IMR-90 (cell line): ENCODE measurements around the gene CD68. TPM values are rescaled to one million over a fixed set of nuclear protein-coding genes. Genes with fewer than 3 reads are reported as not detected.

Experiments used
- ATAC-seq: fragments of 200-7000 bp; cut with Tn5 transposase; 2 replicates; pipeline ENCODE4 v1.9.1; 2020; ENCODE audit warnings: low read depth, mild to moderate bottlenecking, moderate library complexity
- BruUV-seq: library from RNA; stranded (reverse); fragments of 400-500 nt; replicated peaks from 2 replicates; lab custom pipeline; 2021; lab: Mats Ljungman, UMichigan
- CTCF ChIA-PET: fragments of 300-600 bp; formaldehyde crosslinking; extraction: SDS; loops from one replicate; lab custom pipeline; 2021; ENCODE audit warnings: antibody characterized with exemption; lab: Yijun Ruan, JAX
- POLR2A ChIA-PET: fragments of 300-600 bp; sonication (Branson Sonifier 250); formaldehyde crosslinking; loops from one replicate; lab custom pipeline; 2022; ENCODE audit warnings: antibody characterized with exemption; ENCODE audit not compliant: unreplicated experiment; lab: Charles Lee
- DNase-seq: peaks from one replicate; pipeline ENCODE4 v3.0.0; 2013
- H2AFZ ChIP-seq: replicated peaks from 2 replicates; pipeline ENCODE3; 2013; ENCODE audit warnings: low read length, mild to moderate bottlenecking; ENCODE audit not compliant: poor library complexity
- H2AK5ac ChIP-seq: 2 replicates; pipeline ENCODE4 v1.6.1; 2013; ENCODE audit warnings: low read depth, low read length, inconsistent platforms
- H2AK9ac ChIP-seq: replicated peaks from 2 replicates; pipeline ENCODE3; 2013; ENCODE audit warnings: mild to moderate bottlenecking, low read depth, low read length, moderate library complexity; ENCODE audit not compliant: poor library complexity
- H2BK120ac ChIP-seq: 2 replicates; pipeline ENCODE4 v1.6.1; 2013; ENCODE audit warnings: low read depth, low read length, inconsistent platforms
- H2BK15ac ChIP-seq: 3 replicates; pipeline ENCODE4 v1.6.1; 2013; ENCODE audit warnings: low read depth, low read length, inconsistent platforms
- H2BK20ac ChIP-seq: 2 replicates; pipeline ENCODE4 v1.6.1; 2013; ENCODE audit warnings: low read depth, mild to moderate bottlenecking, inconsistent platforms, low read length, moderate library complexity
- H2BK5ac ChIP-seq: 2 replicates; pipeline ENCODE4 v1.6.1; 2013; ENCODE audit warnings: mild to moderate bottlenecking, low read depth, low read length, inconsistent platforms; ENCODE audit not compliant: poor library complexity, severe bottlenecking
- H3K14ac ChIP-seq: replicated peaks from 2 replicates; pipeline ENCODE4 v1.6.1; 2013; ENCODE audit warnings: low read depth, low read length, inconsistent platforms
- H3K18ac ChIP-seq: 2 replicates; pipeline ENCODE4 v1.6.1; 2013; ENCODE audit warnings: low read depth, low read length, control low read depth
- H3K23ac ChIP-seq: 2 replicates; pipeline ENCODE4 v1.6.1; 2013; ENCODE audit warnings: low read depth, low read length, inconsistent platforms
- H3K27ac ChIP-seq: 2 replicates; pipeline ENCODE4 v1.5.1; 2013; ENCODE audit warnings: mild to moderate bottlenecking, control low read depth, low read length; ENCODE audit not compliant: insufficient read depth
- H3K27me3 ChIP-seq: 2 replicates; pipeline ENCODE4 v1.6.1; 2013; ENCODE audit warnings: low read length; ENCODE audit not compliant: control insufficient read depth, insufficient read depth
- H3K36me3 ChIP-seq: 2 replicates; pipeline ENCODE4 v1.6.1; 2013; ENCODE audit warnings: low read length, mixed read lengths; ENCODE audit not compliant: control insufficient read depth, insufficient read depth
- H3K4ac ChIP-seq: 2 replicates; pipeline ENCODE4 v1.6.1; 2013; ENCODE audit warnings: low read depth, low read length, inconsistent platforms
- H3K4me1 ChIP-seq: 2 replicates; pipeline ENCODE4 v1.6.1; 2013; ENCODE audit warnings: low read length, mixed read lengths; ENCODE audit not compliant: control insufficient read depth, insufficient read depth
- H3K4me2 ChIP-seq: 2 replicates; pipeline ENCODE4 v1.6.1; 2013; ENCODE audit warnings: low read depth, mild to moderate bottlenecking, control low read depth, low read length, moderate library complexity
- H3K4me3 ChIP-seq: 2 replicates; pipeline ENCODE4 v1.5.1; 2013; ENCODE audit warnings: low read depth, mild to moderate bottlenecking, control low read depth, low read length, moderate library complexity; ENCODE audit not compliant: insufficient read depth
- H3K56ac ChIP-seq: 2 replicates; pipeline ENCODE4 v1.6.1; 2013; ENCODE audit warnings: low read length, inconsistent platforms; ENCODE audit not compliant: insufficient read depth; ENCODE audit errors: extremely low read depth
- H3K79me1 ChIP-seq, 2 experiments: 2 replicates each; pipeline ENCODE4 v1.6.1; 2013; ENCODE audit warnings: low read length in 2 of 2, inconsistent platforms in 1 of 2, low read depth in 1 of 2
- H3K9ac ChIP-seq: 2 replicates; pipeline ENCODE4 v1.6.1; 2013; ENCODE audit warnings: low read depth, low read length, control low read depth
- H3K9me1 ChIP-seq: 2 replicates; pipeline ENCODE4 v1.6.1; 2013; ENCODE audit warnings: low read length, inconsistent platforms; ENCODE audit not compliant: insufficient read depth
- H3K9me3 ChIP-seq: 2 replicates; pipeline ENCODE4 v1.6.1; 2013; ENCODE audit warnings: low read length; ENCODE audit not compliant: control insufficient read depth, insufficient read depth
- H4K20me1 ChIP-seq: 2 replicates; pipeline ENCODE4 v1.6.1; 2013; ENCODE audit warnings: low read length, inconsistent platforms; ENCODE audit not compliant: insufficient read depth
- H4K5ac ChIP-seq: 2 replicates; pipeline ENCODE4 v1.6.1; 2013; ENCODE audit warnings: mild to moderate bottlenecking, low read depth, low read length, control low read depth
- H4K8ac ChIP-seq, 2 experiments: 2 replicates each; pipeline ENCODE4 v1.6.1; 2013; ENCODE audit warnings: low read depth in 2 of 2, low read length in 2 of 2, control low read depth in 1 of 2, inconsistent platforms in 1 of 2
- H4K91ac ChIP-seq: 2 replicates; pipeline ENCODE4 v1.6.1; 2013; ENCODE audit warnings: low read depth, low read length, inconsistent platforms; ENCODE audit not compliant: insufficient read depth
- CEBPB ChIP-seq: IDR thresholded peaks from 2 replicates; pipeline ENCODE4 v1.6.1; 2012; ENCODE audit warnings: low read depth, low read length, improper control_type of control experiment
- CHD1 ChIP-seq: IDR thresholded peaks from 2 replicates; pipeline ENCODE4 v1.6.1; 2012; ENCODE audit warnings: low read depth, low read length, improper control_type of control experiment
- CTCF ChIP-seq: conservative IDR thresholded peaks from 2 replicates; pipeline ENCODE4 v1.5.1; 2012; ENCODE audit warnings: mild to moderate bottlenecking, low read depth, low read length, improper control_type of control experiment
- FOS ChIP-seq: fragments of 150-350 bp; IDR thresholded peaks from 2 replicates; pipeline ENCODE4 v1.6.1; 2016; ENCODE audit warnings: low read depth, low read length
- MAFK ChIP-seq: IDR thresholded peaks from 2 replicates; pipeline ENCODE4 v1.6.1; 2012; ENCODE audit warnings: low read depth, low read length, improper control_type of control experiment
- MAZ ChIP-seq: IDR thresholded peaks from 2 replicates; pipeline ENCODE4 v1.6.1; 2012; ENCODE audit warnings: low read depth, mild to moderate bottlenecking, low read length, improper control_type of control experiment, moderate library complexity, borderline replicate concordance
- MXI1 ChIP-seq: IDR thresholded peaks from 2 replicates; pipeline ENCODE4 v1.6.1; 2012; ENCODE audit warnings: low read depth, mild to moderate bottlenecking, low read length, moderate library complexity, borderline replicate concordance
- NFE2L2 ChIP-seq: fragments of 150-350 bp; IDR thresholded peaks from 2 replicates; pipeline ENCODE4 v1.6.1; 2016; ENCODE audit warnings: low read depth, mild to moderate bottlenecking, low read length
- POLR2A ChIP-seq: IDR thresholded peaks from 2 replicates; pipeline ENCODE4 v1.6.1; 2012; ENCODE audit warnings: mild to moderate bottlenecking, low read depth, low read length
- RAD21 ChIP-seq: IDR thresholded peaks from 2 replicates; pipeline ENCODE4 v1.6.1; 2012; ENCODE audit warnings: low read length, improper control_type of control experiment
- RCOR1 ChIP-seq: IDR thresholded peaks from 2 replicates; pipeline ENCODE4 v1.6.1; 2012; ENCODE audit warnings: mild to moderate bottlenecking, low read length, improper control_type of control experiment; ENCODE audit not compliant: insufficient replicate concordance
- RFX5 ChIP-seq: IDR thresholded peaks from 2 replicates; pipeline ENCODE4 v1.8.0; 2012; ENCODE audit warnings: low read depth, mild to moderate bottlenecking, low read length, moderate library complexity
- WGBS, 2 experiments: methylation state at CpG; one replicate each; pipeline versions ENCODE4 v1.1.5 to v1.1.7; 2013; ENCODE audit warnings: missing lambda C conversion rate in 2 of 2; ENCODE audit not compliant: insufficient read length in 1 of 2; ENCODE audit errors: extremely low coverage in 2 of 2; 5-methylcytosine and 5-hydroxymethylcytosine counted together
- dilution Hi-C: fragments of 300-500 bp; cut with HindIII; formaldehyde crosslinking; loops from one replicate; pipeline ENCODE4 v1.14.3; 2018; ENCODE audit warnings: low sequenced_read_pairs; ENCODE audit not compliant: unreplicated experiment
- in situ Hi-C: fragments of 300-500 bp; cut with MboI; formaldehyde crosslinking; loops from 3 replicates; pipeline ENCODE4 v1.14.3; 2019; ENCODE audit warnings: low sequenced_read_pairs, inconsistent platforms, mixed read lengths
- intact Hi-C: fragments of 100-400 bp; cut with micrococcal nuclease; formaldehyde crosslinking; loops from 2 replicates; pipeline ENCODE4 v1.10.0; 2022
- polyA plus RNA-seq, 3 experiments: library from polyadenylated mRNA; depleted of rRNA; stranded (reverse); fragments of >200 nt; gene quantifications; 2 replicates each; pipeline ENCODE4 v1.2.3, GENCODE V29; 2012; ENCODE audit warnings: low replicate concordance in 1 of 3
- total RNA-seq: library from RNA; depleted of rRNA; stranded (reverse); fragments of >200 nt; gene quantifications from 2 replicates; pipeline ENCODE4 v1.2.3, GENCODE V29; 2012
- TF ChIP-seq, protein P1 (sequence below): fragments of 150-350 bp; IDR thresholded peaks from 2 replicates; pipeline ENCODE4 v1.6.1; 2017; ENCODE audit warnings: mild to moderate bottlenecking, antibody characterized with exemption, low read length, low read depth
- TF ChIP-seq, protein P2 (sequence below): fragments of 150-350 bp; IDR thresholded peaks from 2 replicates; pipeline ENCODE4 v1.6.1; 2016; ENCODE audit warnings: low read depth, mild to moderate bottlenecking, low read length, moderate library complexity, borderline replicate concordance

Gene CD68
- total and polyA plus RNA-seq, 2 of the 4 experiments (the other 2 are of a cell fraction): 16.0 to 43.1 TPM

DNA sequence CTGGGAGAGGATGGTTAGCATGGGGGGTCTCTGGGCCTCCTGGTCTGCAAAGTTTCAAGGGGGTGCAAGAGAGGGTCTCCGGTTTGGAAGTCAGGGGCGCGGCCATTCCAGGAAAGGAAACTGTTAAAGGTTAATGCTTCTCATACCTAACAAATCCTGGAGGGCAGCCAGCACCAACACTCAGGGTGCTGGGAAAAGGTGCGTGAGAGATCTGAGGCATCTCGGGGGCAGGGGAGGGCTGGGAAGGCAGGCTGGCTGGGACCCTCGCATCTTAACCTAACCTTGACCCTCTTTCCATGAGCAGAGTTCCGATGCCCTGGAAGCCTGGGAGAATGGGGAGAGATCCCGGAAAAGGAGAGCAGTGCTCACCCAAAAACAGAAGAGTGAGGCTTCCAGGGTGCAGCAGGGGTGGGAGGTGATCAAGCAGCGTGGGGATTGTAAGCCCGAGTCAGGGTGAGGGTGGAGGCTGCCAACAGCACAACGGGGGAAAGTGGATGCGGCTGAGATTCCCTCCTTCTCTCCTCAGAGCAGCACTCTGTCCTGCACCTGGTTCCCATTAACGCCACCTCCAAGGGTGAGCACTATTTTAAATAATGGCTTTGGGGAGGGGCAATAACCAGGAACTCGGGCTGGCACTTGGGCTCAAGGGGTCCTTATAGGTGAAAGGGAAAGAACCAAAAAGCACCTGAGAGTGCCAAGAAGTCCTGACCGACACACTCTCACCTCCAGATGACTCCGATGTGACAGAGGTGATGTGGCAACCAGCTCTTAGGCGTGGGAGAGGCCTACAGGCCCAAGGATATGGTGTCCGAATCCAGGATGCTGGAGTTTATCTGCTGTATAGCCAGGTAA lies 19.9 kb upstream of the CD68 start:
- no peak overlapping the region for H2BK120ac ChIP-seq
- H3K27me3 ChIP-seq: no peaks in the 10 kb centered on the region
- intact Hi-C loops: loop anchor here (5.0 to 10.0 kb wide), 3 partner anchors 207 to 515 kb away; partner anchors contain the start of genes KCTD11, NEURL4 and SLC16A11
- dilution Hi-C loops: no loop called here
- no peaks in the 10 kb centered on the region for H3K9me1 ChIP-seq
- H3K4me2 ChIP-seq: no peak overlapping the region
- H3K23ac ChIP-seq: no peak overlapping the region
- no peak overlapping the region for H2BK15ac ChIP-seq
- H2BK20ac ChIP-seq: no peak overlapping the region
- in situ Hi-C loops: loop anchor here (10.0 kb wide), 1 partner anchor 205 kb away; the partner anchor contains the start of genes KCTD11 and TMEM95
- no peaks in the 10 kb centered on the region for H4K20me1 ChIP-seq
- H3K14ac ChIP-seq: no peak overlapping the region
- H2BK5ac ChIP-seq: no peak overlapping the region
- H2AK5ac ChIP-seq: peak overlapping the region; percentile 27; the same call in 1 of the 2 replicates
- no peak overlapping the region for H4K91ac ChIP-seq
- no peak overlapping the region for H3K56ac ChIP-seq
- H2AK9ac ChIP-seq: peak overlapping the region; percentile 57
- H4K8ac ChIP-seq: no peak overlapping the region
- WGBS, 2 experiments: 40% methylated on average over 1 of the region's 18 CpGs; no CpG with 5 or more reads in 1 of the 2 experiments
- DNase-seq (no peak), ATAC-seq (no peak)
- peaks cover 9% of the 10 kb centered on the region for H3K4me1 ChIP-seq
- BruUV-seq: no TSS peak
- ChIA-PET POLR2A (no interaction called here), CTCF (interaction anchor here (1.0 to 2.8 kb wide), 8 partner anchors 10 to 204 kb away, joined by 3 to 24 read pairs (median 6); partner anchors contain the start of genes MPDU1 and TMEM95)
- H3K36me3 ChIP-seq: peaks cover 9% of the 10 kb centered on the region
- no peak overlapping the region for H4K5ac ChIP-seq
- no peak overlapping the region for H3K4ac ChIP-seq
- no peak overlapping the region for H3K9ac ChIP-seq
- peaks cover 13 to 19% of the 10 kb centered on the region in 2 experiments for H3K79me1 ChIP-seq
- H3K18ac ChIP-seq: no peak overlapping the region
- no peaks in the 10 kb centered on the region for H3K9me3 ChIP-seq
- TF ChIP-seq RCOR1 (no peak), POLR2A (no peak), RAD21 (no peak), CHD1 (no peak), RFX5 (no peak), CEBPB (no peak), MAZ (no peak), MXI1 (no peak), NFE2L2 (no peak), MAFK (no peak), FOS (no peak), CTCF (no peak)
- TF ChIP-seq, protein P1, sequence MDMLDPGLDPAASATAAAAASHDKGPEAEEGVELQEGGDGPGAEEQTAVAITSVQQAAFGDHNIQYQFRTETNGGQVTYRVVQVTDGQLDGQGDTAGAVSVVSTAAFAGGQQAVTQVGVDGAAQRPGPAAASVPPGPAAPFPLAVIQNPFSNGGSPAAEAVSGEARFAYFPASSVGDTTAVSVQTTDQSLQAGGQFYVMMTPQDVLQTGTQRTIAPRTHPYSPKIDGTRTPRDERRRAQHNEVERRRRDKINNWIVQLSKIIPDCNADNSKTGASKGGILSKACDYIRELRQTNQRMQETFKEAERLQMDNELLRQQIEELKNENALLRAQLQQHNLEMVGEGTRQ: no peak
- TF ChIP-seq, protein P2, sequence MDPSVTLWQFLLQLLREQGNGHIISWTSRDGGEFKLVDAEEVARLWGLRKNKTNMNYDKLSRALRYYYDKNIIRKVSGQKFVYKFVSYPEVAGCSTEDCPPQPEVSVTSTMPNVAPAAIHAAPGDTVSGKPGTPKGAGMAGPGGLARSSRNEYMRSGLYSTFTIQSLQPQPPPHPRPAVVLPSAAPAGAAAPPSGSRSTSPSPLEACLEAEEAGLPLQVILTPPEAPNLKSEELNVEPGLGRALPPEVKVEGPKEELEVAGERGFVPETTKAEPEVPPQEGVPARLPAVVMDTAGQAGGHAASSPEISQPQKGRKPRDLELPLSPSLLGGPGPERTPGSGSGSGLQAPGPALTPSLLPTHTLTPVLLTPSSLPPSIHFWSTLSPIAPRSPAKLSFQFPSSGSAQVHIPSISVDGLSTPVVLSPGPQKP: no peak
- H2AFZ ChIP-seq: peak overlapping the region; percentile 99
- H3K4me3 ChIP-seq: no peak overlapping the region
- H3K27ac ChIP-seq: no peak overlapping the region
